GM21423 (cell line): ENCODE measurements around the gene KLHDC4.
"Not testable (repeated sequence)": the region's sequence is repeated elsewhere in the genome, so short reads cannot be mapped to it uniquely, and the experiment has no call there.

Experiments
- ATAC-seq: cut with Tn5 transposase; IDR thresholded peaks from one replicate; pipeline ENCODE4 v1.9.1; 2021; ENCODE audit warnings: mild to moderate bottlenecking, moderate library complexity; ENCODE audit not compliant: unreplicated experiment

KLHDC4 gene

DNA sequence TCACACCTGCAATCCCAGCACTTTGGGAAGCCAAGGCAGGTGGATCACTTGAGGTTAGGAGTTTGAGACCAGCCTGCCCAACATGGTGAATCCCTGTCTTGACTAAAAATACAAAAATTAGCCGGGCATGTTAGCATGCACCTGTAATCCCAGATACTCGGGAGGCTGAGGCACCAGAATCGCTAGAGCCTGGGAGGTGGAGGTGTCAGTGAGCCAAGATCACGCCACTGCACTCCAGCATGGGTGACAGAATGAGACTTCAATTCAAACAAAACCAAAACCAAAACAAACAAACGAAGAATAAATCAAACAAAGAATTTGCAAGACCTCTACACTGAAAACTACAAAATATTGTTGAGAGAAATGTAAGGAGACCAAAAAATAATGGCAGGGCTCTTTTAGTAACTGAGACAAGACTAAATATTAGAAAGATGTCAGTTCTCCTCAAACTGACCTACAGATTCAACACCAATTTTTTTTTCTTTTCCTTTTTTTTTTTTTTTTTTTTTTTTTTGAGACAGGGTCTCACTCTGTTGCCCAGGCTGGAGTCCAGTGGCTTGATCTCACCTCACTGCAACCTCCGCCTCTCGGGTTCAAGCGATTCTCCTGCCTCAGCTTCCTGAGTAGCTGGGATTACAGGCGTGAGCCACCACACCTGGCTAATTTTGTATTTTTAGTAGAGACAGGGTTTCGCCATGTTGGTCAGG, 23.1 kb upstream of the KLHDC4 start:
- ATAC-seq, result not testable (repeated sequence)

DNA sequence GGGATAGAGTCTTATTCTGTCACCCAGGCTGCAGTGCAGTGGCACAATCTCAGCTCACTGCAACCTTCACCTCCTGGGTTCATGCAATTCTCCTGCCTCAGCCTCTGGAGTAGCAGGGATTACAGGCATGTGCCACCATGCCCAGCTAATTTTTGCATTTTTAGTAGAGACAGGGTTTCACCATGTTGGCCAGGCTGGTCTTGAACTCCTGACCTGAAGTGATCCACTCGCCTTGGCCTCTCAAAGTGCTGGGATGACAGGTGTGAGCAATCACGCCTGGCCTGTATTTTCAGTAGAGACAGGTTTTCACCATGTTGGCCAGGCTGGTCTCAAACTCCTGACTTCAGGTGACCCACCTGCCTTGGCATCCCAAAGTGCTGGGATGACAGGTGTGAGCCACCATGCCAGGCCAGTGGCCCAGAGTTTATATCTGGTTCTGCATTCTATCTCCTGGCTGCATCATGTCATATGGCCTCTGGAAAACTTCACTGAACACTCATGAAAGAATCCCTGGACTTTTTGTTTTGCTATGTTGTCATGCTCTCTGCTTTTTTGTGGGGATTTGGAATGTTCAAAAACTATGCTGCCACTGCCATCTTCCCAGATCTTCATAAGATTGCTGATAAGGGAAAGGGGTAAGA, 21.8 kb upstream of the KLHDC4 start:
- not testable (repeated sequence) for ATAC-seq

DNA sequence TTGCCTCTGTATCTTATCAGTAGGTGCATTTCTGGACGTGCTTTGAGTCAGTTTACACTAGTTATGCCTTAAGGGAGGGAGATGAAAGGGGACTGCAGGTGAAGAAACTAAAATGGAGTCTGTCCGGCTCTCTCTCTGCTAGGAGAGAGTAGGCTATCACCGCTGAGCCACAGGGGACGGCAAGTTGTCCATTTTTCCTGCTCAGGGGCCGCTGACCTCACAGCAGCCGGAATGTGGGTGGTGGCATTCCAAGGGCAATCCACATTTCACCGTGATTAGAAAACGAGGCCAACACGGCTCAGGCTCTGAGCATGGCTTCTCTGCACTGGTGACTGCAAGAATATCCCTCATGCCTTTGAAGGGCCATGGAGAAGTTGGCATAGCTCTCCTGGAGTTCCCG, 19.0 kb upstream of the KLHDC4 start:
- ATAC-seq, result no peak

DNA sequence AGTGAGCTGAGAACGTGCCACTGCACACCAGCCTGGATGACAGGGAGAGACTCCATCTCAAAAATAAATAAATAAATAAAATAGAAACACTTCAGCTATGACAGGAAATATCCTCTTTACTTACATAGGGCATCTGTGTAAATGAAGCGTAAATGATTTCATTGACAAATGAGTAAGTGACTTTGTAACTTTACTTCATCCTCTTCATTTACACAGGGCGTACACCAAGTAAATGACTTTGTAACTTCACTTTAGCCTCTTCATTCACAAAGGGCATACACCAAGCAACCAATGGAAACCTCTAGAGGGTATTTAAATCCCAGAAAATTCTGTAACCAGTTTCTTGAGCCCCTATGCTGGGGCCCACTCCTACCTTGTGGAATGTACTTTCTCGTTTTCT, 16.2 kb upstream of the KLHDC4 start:
- no peak for ATAC-seq

DNA sequence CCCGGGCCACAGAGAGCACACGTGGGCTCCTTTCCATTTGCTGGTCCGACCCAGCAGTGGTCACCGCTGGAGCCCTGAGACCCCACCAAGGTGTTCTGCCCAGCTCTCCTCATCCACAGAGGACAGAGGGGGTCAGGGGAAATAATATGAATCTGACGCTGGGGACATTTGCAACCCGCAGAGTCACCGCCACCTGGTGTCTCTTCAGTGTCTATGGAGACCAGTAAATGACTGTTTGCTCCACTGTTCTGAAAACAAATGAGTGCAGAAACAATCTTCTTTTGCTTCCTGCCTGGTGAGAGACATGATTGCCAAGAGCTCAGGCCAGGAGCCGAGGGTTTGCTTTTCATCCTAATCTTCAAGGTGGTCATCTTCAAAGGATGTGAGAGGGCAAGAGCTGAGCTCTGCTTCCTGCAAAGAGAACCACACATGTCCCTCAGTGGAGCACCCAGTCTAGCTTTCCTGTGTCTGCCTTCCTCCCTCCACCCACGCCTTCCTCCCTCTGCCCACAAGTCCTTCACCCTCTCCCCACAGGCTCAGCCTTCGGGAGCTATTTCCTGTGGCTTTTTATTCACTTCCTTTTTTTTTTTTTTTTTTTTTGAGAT, 14.7 kb upstream of the KLHDC4 start:
- ATAC-seq, result no peak

DNA sequence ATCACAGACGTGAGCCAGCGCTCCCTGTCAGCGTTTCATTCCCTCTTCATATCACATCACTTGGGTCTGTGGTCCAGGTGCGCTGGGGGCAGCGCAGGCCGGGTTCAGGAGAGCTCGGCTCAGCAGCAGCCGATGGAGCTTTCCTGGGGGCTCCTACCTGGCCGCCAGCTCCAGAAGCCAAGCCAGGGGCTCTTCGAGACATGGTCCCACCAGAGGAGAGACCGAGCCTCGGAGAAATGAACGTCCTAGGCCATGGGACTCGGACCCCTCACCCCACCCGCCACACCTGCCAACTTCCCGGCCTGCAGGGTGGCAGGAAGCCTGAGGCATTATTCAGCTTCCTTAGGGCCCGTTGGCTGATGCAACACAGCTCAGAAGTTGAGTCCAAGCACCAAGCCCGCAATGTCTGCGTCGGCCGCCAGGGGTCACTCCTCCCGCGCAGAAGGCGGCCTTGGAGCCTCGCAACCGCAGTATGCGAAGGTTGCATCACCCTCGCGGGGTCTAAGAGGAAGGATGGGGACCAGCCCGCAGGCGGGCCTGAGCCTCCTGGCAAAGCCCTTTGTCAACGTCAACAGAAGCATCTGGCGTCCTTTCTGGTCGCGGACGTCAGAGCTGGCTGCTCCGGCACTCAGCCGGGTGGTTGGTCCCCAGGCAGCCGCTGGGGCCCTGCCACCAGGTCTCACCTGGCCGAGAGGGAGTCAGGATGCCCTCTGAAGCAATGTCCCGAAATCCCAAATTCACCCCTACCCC, 13.2 kb upstream of the KLHDC4 start:
- ATAC-seq, result peak; percentile 41

DNA sequence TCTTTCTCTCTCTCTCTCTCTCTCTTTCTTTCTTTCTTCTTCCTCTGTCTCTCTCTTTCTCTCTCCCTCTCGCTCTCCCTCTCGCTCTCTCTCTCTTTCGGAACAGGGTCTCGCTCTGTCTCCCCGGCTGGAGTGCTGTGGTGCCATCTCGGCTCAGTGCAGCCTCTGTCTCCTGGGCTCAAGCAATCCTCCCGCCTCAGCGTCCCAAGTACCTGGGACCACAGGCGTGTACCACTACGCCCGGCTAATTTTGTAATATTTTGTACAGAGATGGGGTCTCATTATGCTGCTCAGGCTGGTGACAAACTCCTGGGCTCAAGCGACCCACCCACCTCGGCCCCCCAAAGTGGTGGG, 12.7 kb upstream of the KLHDC4 start:
- no peak for ATAC-seq

DNA sequence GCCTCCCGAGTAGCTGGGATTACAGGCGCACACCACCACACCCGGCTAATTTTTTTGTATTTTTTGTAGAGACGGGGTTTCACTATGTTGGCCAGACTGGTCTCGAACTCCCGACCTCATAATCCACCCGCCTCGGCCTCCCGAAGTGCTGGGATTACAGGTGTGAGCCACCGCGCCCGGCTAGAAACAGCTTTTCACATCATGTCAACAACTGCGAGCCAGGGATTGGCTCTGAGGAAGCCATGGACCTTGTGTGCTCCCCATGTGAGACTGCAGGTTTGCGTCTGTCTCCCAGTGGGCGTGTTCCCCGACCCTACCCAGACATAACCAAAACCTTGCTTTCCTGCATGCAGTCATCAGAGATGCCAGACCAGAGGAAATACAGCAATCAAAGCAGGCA, 8.1 kb upstream of the KLHDC4 start:
- not testable (repeated sequence) for ATAC-seq

DNA sequence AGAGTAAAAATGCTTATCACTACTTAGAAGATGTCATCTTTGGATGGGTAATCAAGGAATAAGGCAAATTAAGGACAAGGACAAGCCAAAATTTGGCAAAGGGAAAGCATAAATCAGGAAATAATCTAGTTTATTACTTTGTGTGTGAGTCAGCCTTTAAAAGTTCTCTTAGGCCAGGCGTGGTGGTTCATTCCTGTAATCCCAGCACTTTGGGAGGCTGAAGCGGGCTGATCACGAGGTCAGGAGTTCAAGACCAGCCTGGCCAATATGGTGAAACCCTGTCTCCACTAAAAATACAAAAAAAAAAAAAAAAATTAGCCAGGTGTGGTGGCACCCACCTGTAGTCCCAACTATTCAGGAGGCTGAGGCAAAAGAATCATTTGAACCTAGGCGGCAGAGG, 1.7 kb upstream of the KLHDC4 start:
- ATAC-seq, result not testable (repeated sequence)

DNA sequence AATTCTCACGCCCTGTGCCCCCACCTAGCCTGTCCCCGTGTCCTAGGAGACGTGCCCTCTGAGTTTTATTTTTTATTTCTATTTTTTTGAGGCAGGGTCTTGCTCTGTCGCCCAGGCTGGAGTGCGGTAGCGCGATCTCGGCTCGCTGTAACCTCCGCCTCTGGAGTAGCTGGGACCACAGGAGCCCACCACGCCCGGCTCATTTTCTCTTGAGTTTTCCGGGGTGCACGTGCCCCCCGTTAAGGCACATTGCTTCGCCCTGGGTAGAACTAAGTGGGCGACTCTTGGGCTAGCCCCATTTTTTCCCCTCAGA, 655 bp upstream of the KLHDC4 start:
- ATAC-seq, result no peak

DNA sequence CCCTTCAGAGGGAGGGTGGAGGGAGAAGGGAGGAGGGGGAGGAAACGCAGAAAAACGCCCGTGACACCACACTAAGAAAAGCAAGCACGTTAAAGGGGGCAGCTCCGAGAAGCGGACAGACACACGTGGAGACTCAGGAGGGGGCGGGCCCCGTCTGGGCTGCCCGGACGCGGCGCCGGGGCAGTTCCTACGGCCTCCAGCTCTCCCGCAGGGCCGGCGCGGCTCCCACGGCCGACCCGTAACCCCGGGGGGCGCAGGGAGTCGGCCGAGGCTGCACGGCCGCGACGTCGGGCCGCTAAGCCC, 362 bp downstream of the KLHDC4 start:
- ATAC-seq, result no peak

DNA sequence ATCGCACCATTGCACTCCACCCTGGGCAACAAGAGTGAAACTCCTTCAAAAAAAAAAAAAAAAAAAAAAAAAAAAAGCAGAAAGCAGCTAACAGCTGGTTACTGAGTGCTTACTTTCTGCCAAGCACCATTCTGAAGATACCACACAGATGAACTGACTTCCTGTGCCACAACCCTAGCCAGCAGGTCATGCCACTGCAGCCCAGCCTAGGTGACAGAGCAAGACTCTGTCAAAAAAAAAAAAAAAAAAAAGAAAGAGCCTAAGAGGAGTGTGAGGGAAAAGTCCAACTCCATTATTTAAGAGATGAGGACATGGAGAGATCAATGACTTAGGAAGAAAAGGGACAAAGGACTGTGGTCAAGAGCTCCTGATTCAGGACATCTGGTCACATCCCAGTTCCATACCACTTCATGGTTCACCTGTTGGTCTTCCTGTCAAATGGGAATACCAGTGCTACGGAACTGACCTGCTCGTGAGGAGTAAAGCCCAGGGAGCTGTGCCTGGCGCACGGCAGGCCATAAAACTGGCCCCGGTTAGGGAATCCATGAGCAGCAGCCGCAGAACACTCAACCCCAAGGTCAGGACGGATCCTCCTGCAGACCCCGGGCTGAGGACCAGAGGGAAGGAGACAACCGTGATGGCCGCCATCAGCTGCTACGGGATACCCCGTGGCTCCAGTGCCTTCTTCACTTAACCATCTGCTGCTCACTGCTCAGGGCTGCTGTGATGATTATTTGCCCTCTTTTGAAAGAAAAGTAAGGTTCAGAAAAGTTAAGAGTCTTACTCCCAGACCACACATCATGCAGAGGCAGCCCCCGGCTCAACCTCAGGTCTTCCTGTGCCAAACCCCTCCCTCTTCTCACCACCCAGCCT, 950 bp downstream of the KLHDC4 start:
- peak; percentile 29 for ATAC-seq

DNA sequence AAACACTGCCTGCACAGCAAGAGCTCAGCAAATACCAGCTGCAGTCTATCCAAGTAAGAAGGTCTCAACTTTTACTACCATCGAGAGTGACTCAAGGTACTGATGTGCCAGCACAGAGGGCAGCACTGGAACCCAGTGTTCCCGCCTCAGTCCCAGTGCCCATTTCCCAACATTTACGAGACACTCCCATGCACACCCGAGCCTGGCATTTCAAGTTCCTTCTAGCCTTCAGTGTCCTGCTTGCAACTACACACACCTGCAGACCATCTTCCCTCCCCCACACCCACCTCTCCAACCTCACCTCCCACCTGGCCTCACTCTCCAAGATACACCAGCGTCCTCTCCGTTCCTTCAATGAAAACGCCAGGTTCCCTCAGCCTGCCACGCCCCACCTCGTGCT, 3.2 kb downstream of the KLHDC4 start:
- ATAC-seq, result no peak

DNA sequence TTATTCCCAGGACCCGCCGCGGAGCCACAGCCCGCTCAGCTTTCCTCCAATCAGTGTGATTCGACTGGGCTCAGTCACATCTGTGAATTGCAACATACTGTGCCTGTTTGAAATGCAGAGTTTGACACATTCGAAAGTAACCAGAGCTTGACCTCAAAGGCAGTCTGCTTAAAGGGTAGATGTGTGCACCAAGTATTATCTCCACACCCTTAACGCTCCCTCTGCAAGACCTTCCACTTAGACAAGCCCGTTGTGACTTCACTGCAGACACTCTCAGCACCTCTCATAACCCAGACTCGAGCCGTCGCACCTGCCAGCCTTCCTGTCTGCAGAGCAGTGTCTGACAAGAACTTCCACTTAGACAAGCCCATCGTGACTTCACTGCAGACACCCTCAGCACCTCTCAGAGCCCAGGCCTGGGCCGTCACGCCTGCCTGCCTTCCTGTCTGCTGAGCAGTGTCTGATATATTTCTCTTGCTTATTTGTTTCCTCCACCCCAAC, 3.7 kb downstream of the KLHDC4 start:
- ATAC-seq, result no peak

DNA sequence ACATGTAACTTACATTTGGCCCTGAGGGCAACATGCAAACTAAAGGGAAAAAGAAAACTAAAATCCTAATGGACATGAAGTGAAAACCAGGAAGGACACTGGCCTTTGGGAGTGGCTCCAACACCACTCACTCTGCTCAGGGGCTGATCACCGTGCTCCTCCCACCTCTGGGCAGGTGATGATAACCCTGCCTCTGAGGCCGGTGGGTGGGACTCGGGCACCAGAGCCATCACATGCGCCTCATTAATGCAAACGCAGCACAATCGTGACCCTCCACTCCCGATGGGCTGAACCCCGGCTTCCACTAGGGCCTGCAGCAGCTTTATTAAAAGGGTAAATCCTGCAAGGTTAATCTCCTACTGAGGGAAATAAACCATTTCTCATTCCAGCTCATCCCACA, 4.7 kb downstream of the KLHDC4 start:
- no peak for ATAC-seq

DNA sequence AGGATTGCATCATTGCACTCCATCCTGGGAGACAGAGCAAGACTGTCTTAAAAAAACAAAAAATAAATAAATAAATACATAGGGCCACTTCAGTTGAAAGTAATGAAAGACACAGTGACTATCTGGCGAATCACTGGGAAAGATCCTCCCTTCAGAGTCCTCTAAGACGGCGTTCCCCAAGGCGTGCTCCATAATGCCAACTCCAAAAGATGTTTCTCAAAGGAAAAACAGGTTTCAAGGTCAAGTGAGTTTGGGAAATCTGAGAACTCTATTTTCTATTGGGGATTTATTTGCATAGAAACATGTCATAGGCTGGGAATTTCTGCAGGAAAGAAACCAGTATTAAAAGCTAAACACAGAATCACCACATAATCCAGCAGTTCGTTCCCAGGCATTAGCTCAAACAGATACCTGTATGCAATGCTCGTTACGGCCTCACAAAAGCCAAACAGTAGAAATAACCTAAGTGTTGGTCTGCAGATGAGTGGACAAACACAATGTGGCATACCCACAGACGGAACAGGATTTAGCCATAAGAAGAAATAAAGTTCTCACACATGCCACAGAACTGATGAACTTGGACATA, 7.9 kb downstream of the KLHDC4 start:
- no peak for ATAC-seq

DNA sequence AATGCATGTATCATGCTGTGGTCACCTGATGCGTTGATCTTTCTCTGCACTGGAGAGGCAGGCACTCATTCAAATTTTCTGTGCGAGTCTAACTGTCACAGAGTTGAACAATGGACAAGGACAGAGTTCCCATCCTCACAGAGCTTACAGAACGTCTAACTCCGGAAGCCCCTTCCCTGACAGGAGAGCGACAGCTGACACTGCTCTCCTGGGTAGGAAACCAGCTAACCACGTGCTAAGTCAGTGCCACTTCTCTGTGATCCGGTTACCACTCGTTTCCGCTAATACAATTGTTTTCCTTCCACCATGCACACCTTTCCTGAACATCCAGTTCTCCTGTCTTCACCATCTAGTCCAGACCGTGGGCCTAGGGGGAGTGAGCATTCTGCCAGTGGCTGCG, 11.3 kb downstream of the KLHDC4 start:
- ATAC-seq, result no peak

DNA sequence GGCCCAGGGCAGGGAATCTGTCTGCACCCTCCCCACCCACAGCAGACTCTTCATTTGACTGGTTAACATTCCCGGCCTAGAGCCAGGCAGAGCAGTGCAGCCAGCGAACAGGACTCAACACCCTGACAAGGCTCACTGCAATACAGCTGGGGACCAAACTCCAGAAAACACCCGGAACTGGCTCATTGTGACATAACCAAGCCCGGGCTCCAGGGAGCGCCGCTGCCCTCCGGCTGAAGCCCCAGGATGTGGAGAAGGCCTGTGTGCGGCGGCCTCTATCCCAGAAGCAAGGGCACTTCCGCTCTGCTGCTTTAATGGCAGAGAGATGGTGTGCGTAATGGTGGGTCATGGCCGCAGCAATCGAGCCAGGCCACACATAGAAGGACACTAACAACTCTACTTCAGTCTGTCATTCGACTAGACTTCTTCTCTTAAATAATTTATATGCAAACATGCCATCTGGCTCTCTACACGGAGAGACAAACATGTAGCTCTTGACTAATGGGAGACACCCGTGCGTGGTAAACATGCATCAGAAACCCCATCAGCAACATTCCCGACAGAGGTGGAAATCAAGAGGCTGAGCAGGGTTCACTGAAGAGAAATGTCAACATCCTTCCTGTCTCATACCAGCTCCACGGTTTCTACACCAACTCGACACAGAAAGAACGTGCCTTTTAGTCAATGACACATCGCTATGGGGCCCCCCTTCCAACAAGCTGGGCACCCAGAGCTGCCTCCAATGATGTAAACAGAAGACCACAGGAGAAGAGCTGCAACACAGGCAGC, 18.0 kb downstream of the KLHDC4 start:
- no peak for ATAC-seq

DNA sequence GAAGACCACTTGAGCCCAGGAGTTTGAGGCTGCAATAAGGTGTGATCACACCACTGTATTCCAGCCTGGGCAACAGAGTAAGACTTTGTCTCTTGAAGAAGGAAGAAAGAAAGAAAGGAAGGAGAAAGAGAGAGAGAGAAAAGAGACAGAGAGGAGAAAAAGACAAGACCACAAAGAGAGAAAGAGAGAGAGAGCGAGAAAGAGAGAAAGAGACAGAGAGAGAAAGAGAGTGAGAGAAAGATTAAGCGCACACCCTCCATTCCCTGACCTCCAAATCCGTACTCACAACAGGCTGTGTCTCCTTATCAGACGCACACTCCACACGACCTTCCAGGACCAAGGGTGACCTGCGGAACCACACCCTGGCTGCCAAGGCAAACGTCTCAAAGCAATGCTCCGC, 19.6 kb downstream of the KLHDC4 start:
- no peak for ATAC-seq
